Smooth muscle cell (in vitro differentiated cells): ENCODE results near the gene COX19. TPM values are rescaled to one million over a fixed set of nuclear protein-coding genes. Genes with fewer than 3 reads are reported as not detected.

Experiments
- DNase-seq: peaks from one replicate; lab custom pipeline; 2025; ENCODE audit not compliant: unreplicated experiment; lab: John Stamatoyannopoulos, UW
- H2AFZ ChIP-seq: fragments of 200-600 bp; sonication (generic); 2 replicates; pipeline ENCODE4 v1.6.0; 2016; ENCODE audit warnings: antibody characterized with exemption, low read depth, mild to moderate bottlenecking
- H3F3A ChIP-seq: fragments of 200-600 bp; sonication (generic); 2 replicates; pipeline ENCODE4 v1.6.0; 2017; ENCODE audit warnings: antibody characterized with exemption, low read depth
- H3K27ac ChIP-seq: fragments of 200-600 bp; sonication (generic); 2 replicates; pipeline ENCODE4 v1.5.1; 2016; ENCODE audit warnings: low read depth, mild to moderate bottlenecking
- H3K27me3 ChIP-seq: fragments of 200-600 bp; sonication (generic); 2 replicates; pipeline ENCODE4 v1.6.1; 2016; ENCODE audit warnings: low read depth, mild to moderate bottlenecking
- H3K36me3 ChIP-seq: fragments of 200-600 bp; sonication (generic); 2 replicates; pipeline ENCODE4 v1.5.1; 2016; ENCODE audit warnings: low read depth
- H3K4me1 ChIP-seq: fragments of 200-600 bp; sonication (generic); 2 replicates; pipeline ENCODE4 v1.5.1; 2016; ENCODE audit warnings: low read depth
- H3K4me2 ChIP-seq: fragments of 200-600 bp; sonication (generic); 2 replicates; pipeline ENCODE4 v1.6.0; 2016; ENCODE audit warnings: mild to moderate bottlenecking
- H3K4me3 ChIP-seq: fragments of 200-600 bp; sonication (generic); 2 replicates; pipeline ENCODE4 v1.5.1; 2016; ENCODE audit warnings: mild to moderate bottlenecking
- H3K79me2 ChIP-seq: fragments of 200-600 bp; sonication (generic); 2 replicates; pipeline ENCODE4 v1.6.0; 2016; ENCODE audit warnings: low read depth, mild to moderate bottlenecking
- H3K9ac ChIP-seq: fragments of 200-600 bp; sonication (generic); 2 replicates; pipeline ENCODE4 v1.6.0; 2016; ENCODE audit warnings: low read depth
- H3K9me3 ChIP-seq: fragments of 200-600 bp; sonication (generic); replicated peaks from 2 replicates; pipeline ENCODE4 v1.5.1; 2016; ENCODE audit warnings: low read depth
- H4K20me1 ChIP-seq: fragments of 200-600 bp; sonication (generic); 2 replicates; pipeline ENCODE4 v1.6.0; 2016; ENCODE audit warnings: low read depth
- WGBS: methylation state at CpG from one replicate; pipeline ENCODE4 v1.1.7; 2016; ENCODE audit warnings: low lambda C conversion rate; 5-methylcytosine and 5-hydroxymethylcytosine counted together
- polyA plus RNA-seq: library from polyadenylated mRNA; unstranded; fragments of >200 nt; fragmentation: Nextera tagmentation; extraction: Ambion mirVana; gene quantifications from 2 replicates; pipeline ENCODE4 v1.2.1, GENCODE V29; 2016
- total RNA-seq: library from RNA; depleted of rRNA; stranded (reverse); fragments of >200 nt; gene quantifications from 2 replicates; pipeline ENCODE4 v1.2.3, GENCODE V29; 2014
- TF ChIP-seq, protein P1 (sequence below): fragments of 200-600 bp; sonication (generic); IDR thresholded peaks from 2 replicates; pipeline ENCODE4 v1.5.1; 2017; ENCODE audit warnings: borderline replicate concordance, mild to moderate bottlenecking, antibody characterized with exemption; ENCODE audit not compliant: insufficient read depth, poor library complexity, severe bottlenecking

The COX19 gene
- total and polyA plus RNA-seq, 2 experiments from 2014 or later: 10.0 to 10.4 TPM

DNA sequence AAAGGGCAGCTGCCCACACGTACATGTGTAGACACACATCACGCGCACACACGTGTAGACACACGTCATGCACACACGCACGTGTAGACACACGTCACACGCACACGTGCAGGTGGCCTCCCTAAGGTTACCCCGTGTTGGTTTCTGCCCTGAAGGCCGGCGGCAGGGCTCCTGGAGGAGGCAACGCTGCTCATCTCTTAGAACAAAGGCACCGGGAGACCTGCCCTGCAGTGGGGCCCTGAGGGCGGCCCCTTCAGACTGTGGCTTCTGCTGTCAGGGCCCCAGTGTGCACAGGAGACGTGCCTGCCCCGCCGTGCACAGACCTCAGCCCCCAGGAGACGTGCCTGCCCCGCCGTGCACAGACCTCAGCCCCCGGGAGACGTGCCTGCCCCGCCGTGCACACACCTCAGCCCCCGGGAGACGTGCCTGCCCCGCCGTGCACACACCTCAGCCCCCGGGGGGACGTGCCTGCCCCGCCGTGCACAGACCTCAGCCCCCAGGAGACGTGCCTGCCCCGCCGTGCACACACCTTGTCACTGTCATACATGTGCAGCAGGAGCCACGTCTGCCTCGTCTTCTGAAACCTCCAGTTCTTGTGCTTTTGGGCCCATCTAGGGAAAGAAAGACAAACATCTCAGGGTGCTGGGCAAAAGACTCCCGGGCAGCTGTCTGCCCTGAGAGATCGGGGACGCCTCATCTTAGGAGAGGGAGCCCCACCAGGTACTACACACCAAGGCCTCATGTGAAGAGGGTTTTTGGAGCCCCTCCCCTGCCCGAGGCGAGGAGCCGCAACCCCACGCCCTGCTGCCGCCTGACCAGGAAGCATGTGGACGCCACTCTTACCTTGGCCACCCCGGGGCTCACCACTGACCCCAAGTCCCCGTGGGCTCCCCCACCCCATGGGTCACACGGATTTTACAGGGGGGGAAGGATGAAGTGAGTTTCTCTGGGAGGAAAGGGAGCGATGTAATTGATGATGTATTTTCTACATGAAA is 24.9 kb upstream of the COX19 start:
- no peak overlapping the region for H3K4me3 ChIP-seq
- TF ChIP-seq, protein P1, sequence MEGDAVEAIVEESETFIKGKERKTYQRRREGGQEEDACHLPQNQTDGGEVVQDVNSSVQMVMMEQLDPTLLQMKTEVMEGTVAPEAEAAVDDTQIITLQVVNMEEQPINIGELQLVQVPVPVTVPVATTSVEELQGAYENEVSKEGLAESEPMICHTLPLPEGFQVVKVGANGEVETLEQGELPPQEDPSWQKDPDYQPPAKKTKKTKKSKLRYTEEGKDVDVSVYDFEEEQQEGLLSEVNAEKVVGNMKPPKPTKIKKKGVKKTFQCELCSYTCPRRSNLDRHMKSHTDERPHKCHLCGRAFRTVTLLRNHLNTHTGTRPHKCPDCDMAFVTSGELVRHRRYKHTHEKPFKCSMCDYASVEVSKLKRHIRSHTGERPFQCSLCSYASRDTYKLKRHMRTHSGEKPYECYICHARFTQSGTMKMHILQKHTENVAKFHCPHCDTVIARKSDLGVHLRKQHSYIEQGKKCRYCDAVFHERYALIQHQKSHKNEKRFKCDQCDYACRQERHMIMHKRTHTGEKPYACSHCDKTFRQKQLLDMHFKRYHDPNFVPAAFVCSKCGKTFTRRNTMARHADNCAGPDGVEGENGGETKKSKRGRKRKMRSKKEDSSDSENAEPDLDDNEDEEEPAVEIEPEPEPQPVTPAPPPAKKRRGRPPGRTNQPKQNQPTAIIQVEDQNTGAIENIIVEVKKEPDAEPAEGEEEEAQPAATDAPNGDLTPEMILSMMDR: no peak
- WGBS: 89% methylated on average over 52 of the region's 52 CpGs
- H3K4me2 ChIP-seq: no peak overlapping the region
- no peaks in the 10 kb centered on the region for H3K36me3 ChIP-seq
- peaks cover 13% of the 10 kb centered on the region for H4K20me1 ChIP-seq
- no peak overlapping the region for H3K9ac ChIP-seq
- no peak overlapping the region for H3K27ac ChIP-seq
- no peak overlapping the region for H2AFZ ChIP-seq
- H3K27me3 ChIP-seq: no peaks in the 10 kb centered on the region
- H3F3A ChIP-seq: no peaks in the 10 kb centered on the region
- H3K79me2 ChIP-seq: no peaks in the 10 kb centered on the region
- H3K4me1 ChIP-seq: no peaks in the 10 kb centered on the region
- DNase-seq: no peak
- no peaks in the 10 kb centered on the region for H3K9me3 ChIP-seq

DNA sequence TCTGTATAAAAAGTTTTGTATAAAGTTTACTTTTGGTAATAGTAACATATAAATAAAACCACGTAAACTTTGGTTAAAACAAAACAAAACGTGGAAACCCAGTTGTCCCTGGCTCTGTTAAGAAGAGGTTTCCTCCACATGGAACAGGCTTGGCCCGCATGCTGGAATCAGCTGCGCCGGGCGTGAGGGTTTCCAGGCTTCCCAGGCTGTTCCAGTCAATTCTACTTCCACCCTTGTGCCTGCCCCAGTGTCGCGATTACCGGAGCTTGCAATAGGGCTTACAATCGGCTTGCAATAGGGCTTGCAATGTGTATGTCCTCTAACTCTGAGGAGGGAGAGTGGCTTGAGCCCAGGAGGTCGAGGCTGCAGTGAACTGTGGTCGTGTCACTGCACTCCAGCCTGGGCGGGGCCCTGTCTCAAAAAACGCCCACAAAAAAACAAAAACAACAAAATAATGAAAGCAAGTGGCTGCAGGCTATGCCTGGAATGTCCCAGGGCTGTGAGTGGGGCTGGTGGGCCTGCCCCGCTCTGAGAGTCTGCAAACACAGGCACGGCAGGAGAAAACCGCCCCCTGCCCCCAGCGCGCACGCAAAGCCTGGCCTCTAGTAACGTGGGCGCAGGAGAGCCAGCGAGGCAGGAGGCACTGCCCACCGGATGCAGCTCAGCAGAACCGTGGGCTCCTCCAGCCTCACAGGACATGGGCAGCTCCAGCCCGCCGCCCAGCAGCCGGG is 24.0 kb upstream of the COX19 start:
- Histone ChIP-seq H2AFZ (no peak overlapping the region), H3K4me2 (no peak overlapping the region), H3K36me3 (no peaks in the 10 kb centered on the region), H3F3A (no peaks in the 10 kb centered on the region), H3K9me3 (no peaks in the 10 kb centered on the region), H3K27ac (no peak overlapping the region), H3K79me2 (no peaks in the 10 kb centered on the region), H3K9ac (no peak overlapping the region), H3K4me1 (no peaks in the 10 kb centered on the region), H4K20me1 (peaks cover 7% of the 10 kb centered on the region), H3K4me3 (no peak overlapping the region), H3K27me3 (no peaks in the 10 kb centered on the region)
- no peak for DNase-seq
- TF ChIP-seq, protein P1: no peak
- WGBS: 85% methylated on average over 28 of the region's 28 CpGs

- no peak overlapping the region for H3K4me2 ChIP-seq
- H3F3A ChIP-seq: no peaks in the 10 kb centered on the region
- H3K4me1 ChIP-seq: no peaks in the 10 kb centered on the region
- no peaks in the 10 kb centered on the region for H3K79me2 ChIP-seq
- WGBS: 83% methylated on average over 45 of the region's 45 CpGs
- H3K4me3 ChIP-seq: no peak overlapping the region
- no peak overlapping the region for H3K27ac ChIP-seq
- no peak for DNase-seq
- H3K9me3 ChIP-seq: no peaks in the 10 kb centered on the region
- H2AFZ ChIP-seq: no peak overlapping the region
- H3K36me3 ChIP-seq: no peaks in the 10 kb centered on the region
- H4K20me1 ChIP-seq: peaks cover 6% of the 10 kb centered on the region
- TF ChIP-seq, protein P1: no peak
- H3K9ac ChIP-seq: no peak overlapping the region
- H3K27me3 ChIP-seq: no peaks in the 10 kb centered on the region
Observed at GRCh38 chr7:997404-998395, 22.4 kb upstream of the COX19 start.
